RWPE1 (cell line): ENCODE data around the gene ZNF398.

ENCODE experiments used
- CTCF ChIA-PET: fragments of 350-600 bp; sonication (Branson Sonifier 250); formaldehyde crosslinking; extraction: SDS; loops from one replicate; lab custom pipeline; 2021; lab: Yijun Ruan, JAX
- POLR2A ChIA-PET: fragments of 400-600 bp; formaldehyde crosslinking; extraction: SDS; loops from one replicate; lab custom pipeline; 2020; ENCODE audit warnings: antibody characterized with exemption; ENCODE audit not compliant: low non-redundant PET; lab: Yijun Ruan, JAX
- DNase-seq: peaks from one replicate; pipeline ENCODE4 v3.0.0; 2012; ENCODE audit warnings: low spot score
- H3K27ac ChIP-seq: fragments of 450-650 bp; 2 replicates; pipeline ENCODE4 v1.5.1; 2017
- TF ChIP-seq, protein P1 (sequence below): fragments of 450-650 bp; conservative IDR thresholded peaks from 2 replicates; pipeline ENCODE4 v1.5.1; 2017; ENCODE audit warnings: low read depth, mild to moderate bottlenecking

ZNF398 gene

GRCh38 chr7:149145031-149145845 is 2.0 kb upstream of the ZNF398 start:
- ChIA-PET POLR2A (no interaction called here), CTCF (no interaction called here)
- TF ChIP-seq, protein P1, sequence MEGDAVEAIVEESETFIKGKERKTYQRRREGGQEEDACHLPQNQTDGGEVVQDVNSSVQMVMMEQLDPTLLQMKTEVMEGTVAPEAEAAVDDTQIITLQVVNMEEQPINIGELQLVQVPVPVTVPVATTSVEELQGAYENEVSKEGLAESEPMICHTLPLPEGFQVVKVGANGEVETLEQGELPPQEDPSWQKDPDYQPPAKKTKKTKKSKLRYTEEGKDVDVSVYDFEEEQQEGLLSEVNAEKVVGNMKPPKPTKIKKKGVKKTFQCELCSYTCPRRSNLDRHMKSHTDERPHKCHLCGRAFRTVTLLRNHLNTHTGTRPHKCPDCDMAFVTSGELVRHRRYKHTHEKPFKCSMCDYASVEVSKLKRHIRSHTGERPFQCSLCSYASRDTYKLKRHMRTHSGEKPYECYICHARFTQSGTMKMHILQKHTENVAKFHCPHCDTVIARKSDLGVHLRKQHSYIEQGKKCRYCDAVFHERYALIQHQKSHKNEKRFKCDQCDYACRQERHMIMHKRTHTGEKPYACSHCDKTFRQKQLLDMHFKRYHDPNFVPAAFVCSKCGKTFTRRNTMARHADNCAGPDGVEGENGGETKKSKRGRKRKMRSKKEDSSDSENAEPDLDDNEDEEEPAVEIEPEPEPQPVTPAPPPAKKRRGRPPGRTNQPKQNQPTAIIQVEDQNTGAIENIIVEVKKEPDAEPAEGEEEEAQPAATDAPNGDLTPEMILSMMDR, result no peak
- DNase-seq, result peak; percentile 81
- H3K27ac ChIP-seq, result peak overlapping the region; percentile 73

- TF ChIP-seq, protein P1, result no peak
- ChIA-PET POLR2A (interaction anchor here (1.0 kb wide), 1 partner anchor 11 kb away, joined by 3 read pairs; no protein-coding TSS in a partner anchor), CTCF (interaction anchor here (0.5 to 2.9 kb wide), 2 partner anchors 22 to 81 kb away, joined by 3 to 19 read pairs; partner anchors contain the start of gene ZNF425)
- DNase-seq, result peak; percentile 46
- H3K27ac ChIP-seq, result peak overlapping the region; percentile 84
These were observed 750 bp downstream of the ZNF398 start for GRCh38 chr7:149147752-149148653.

DNA sequence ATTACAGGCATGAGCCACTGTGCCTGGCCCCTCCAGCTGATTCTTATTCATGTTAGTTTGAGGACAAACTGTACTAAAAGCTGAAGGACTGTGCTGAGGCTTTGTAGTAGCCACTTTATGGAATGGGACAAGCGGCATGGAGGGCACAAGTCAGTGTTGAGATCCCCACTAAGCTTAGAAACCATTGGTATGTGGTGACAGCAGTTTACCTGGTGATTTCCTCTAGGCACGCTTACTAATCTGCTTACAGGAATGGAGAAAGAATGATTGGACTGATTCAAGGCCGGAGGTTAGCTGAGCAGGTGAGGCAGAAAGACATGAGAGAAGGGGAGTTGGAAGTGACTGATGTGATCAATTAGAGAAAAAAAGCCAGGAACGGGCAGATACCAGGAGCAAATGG is 3.7 kb downstream of the ZNF398 start:
- DNase-seq, result no peak
- H3K27ac ChIP-seq, result 0 out of 2 replicates have a peak overlapping the region, but pooled peaks have one; percentile 0
- CTCF ChIA-PET, result interaction anchor here (0.6 kb wide), 1 partner anchor 76 kb away, joined by 4 read pairs; no protein-coding TSS in a partner anchor
- POLR2A ChIA-PET, result no interaction called here
- TF ChIP-seq, protein P1, result no peak

DNA sequence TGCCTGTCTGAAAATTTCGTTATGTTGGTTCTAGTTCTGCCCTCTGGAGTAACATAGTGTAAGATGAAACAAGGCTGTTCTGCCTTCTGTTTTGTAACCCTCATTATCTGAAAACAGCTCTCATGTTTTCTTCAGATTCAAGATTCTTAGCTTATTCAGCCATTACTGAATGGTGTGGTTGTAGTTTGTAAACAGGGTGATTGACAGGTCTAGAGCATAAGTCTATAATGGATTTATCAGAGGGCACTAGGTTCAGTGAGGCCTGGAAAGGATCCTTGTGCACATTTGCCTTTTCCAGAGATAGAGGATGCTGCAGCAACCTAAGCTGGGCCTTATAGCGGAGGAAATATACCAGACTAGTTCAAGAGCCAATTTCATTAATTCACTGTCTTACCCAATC is 6.1 kb downstream of the ZNF398 start:
- ChIA-PET POLR2A (no interaction called here), CTCF (no interaction called here)
- no peak for DNase-seq
- no peak overlapping the region for H3K27ac ChIP-seq
- TF ChIP-seq, protein P1, result no peak

DNA sequence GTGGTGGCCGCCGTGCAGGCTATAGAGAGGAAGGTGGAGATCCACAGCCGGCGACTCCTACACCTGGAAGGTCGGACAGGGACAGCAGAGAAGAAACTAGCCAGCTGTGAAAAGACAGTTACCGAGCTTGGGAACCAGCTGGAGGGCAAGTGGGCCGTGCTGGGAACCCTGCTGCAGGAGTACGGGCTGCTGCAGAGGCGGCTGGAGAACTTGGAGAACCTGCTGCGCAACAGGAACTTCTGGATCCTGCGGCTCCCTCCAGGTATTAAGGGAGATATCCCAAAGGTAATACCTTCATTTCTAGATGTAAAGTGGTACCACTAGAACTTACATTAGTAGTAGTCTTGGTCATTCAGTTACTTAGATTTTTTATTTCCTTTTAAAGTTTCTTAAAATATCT is 6.8 kb downstream of the ZNF398 start:
- peak overlapping the region; percentile 18; the same call in 1 of the 2 replicates for H3K27ac ChIP-seq
- DNase-seq, result no peak
- TF ChIP-seq, protein P1, result no peak
- POLR2A ChIA-PET, result no interaction called here
- CTCF ChIA-PET, result no interaction called here

DNA sequence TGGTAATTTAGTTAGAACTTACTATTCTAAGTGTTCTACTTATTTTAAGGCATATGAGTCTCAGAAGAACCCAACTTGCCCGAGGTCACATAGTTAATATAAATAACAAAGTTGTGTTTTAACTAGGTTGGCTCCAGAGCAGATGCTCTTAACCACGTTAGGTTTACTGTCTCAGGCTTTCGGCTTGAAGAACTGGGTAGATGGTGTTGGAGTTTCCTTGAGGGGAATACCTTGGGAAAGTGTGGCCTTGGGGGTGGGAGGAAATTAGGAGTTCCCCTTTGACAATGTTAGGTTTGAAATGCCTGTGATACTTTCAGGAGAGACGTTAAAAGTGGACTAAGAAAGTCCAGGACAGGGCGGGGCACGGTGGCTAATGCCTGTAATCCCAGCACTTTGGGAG is 9.6 kb downstream of the ZNF398 start:
- DNase-seq, result no peak
- POLR2A ChIA-PET, result no interaction called here
- TF ChIP-seq, protein P1, result no peak
- CTCF ChIA-PET, result no interaction called here
- H3K27ac ChIP-seq, result no peak overlapping the region
